HCEC 1CT (cell line): Measurements from ENCODE around the gene KRT74.

Experiments used
- DNase-seq: peaks from one replicate; pipeline ENCODE4 v3.0.0-alpha.2; 2017

Gene KRT74

GRCh38 chr12:52533686-52534470, 39.8 kb downstream of the KRT74 start:
- no peak for DNase-seq

DNA sequence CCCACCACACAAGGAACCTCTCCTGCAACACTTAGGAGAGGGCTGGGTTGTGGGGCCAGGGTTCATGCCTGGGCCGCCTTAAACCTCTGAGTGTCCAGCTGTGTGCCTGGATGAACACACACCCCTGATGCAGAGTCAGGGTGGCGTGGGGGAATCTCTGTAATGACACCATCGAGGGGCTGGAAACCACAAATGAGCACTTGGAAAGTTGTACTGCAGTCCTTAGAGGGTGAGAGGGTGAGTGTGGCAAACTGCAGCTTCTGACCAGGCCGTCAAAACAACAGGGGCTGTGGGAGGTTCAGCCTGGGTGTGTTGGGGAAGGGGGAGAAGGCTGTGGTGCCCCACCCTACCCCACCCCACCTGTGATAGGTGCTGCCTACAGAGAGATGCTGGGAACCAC, 41.0 kb downstream of the KRT74 start:
- no peak for DNase-seq

- DNase-seq: no peak
These were observed 41.9 kb downstream of the KRT74 start for GRCh38 chr12:52531566-52532300.

GRCh38 chr12:52530905-52531304, 42.7 kb downstream of the KRT74 start:
- no peak for DNase-seq

- no peak for DNase-seq
These were observed 43.3 kb downstream of the KRT74 start for GRCh38 chr12:52530366-52530765.

- DNase-seq: no peak
These were observed 43.8 kb downstream of the KRT74 start for GRCh38 chr12:52529846-52530245.

DNA sequence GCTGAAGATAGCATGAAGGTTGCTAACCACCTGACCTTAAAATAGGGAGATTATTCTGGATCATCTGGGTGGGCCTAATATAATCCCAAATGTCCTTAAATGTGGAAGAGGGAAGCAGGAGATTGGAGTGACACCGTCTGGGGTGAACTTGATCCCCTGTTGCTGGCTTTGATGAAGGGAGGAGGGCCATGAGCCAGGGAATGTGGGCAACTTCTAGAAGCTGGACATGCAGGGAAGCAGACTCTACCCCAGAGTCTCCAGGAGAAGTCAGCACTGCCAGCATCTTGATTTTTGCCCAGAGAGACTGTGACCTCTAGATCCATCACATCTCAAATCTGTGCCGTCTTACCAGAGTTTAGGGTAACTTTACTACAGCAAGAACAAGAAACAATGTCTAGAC, 44.2 kb downstream of the KRT74 start:
- no peak for DNase-seq

DNA sequence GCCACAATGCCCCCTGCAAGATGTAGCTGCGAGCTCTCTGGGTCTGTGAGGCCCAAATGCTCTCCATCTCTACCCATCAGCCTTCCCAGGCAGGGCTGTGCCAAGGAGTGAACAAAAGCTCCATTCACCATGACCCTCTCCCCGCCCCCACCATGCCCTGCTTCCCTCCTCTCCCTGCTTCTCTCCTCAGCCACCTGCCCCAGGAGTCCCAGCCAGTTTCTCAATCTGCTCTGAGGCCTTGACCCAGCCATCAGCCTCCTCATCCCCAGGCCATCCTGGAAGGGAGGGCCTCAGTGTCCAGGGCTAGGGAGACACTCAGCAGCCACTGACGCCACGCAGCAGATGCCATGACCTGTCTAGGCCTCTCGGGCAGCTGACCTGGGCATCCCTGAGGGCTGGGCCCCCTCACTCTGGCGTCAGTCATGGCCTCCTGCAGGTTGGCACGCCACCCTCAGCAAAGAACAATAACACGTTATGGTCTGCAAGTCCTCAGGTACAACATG, 45.0 kb downstream of the KRT74 start:
- no peak for DNase-seq

DNA sequence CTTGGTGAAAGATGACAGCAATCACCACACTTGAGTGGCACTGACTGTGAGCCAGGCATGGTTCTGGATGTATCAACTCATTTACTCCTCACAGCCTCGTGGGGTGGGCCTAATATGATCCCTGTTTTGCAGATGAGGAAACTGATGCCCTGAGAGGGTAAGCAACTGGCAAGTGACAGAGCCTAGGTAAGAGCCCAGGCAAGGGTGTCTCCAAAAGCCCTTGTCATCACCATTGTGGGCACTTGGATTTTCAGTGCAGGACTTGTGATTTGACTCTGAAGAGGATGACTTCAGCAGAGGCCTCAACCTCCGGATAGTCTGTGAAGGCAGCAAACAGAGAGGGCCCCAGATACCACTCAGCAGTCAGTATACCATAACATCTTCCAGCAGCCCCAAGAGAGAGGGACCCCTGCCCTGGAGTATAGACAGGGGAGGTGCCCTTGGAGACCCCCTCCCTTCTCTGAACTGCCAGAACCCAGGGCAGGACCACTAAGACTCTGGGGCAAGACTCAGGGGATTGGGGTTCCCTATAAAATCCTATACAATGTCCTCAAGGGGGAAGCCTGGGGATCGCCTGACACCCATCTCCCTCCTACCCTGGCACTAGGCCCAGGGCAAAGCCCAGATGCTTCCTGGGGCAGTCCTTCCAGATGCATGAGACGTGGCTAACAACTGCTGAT, 46.4 kb downstream of the KRT74 start:
- DNase-seq: no peak

GRCh38 chr12:52526511-52526951, 47.1 kb downstream of the KRT74 start:
- DNase-seq: no peak

DNA sequence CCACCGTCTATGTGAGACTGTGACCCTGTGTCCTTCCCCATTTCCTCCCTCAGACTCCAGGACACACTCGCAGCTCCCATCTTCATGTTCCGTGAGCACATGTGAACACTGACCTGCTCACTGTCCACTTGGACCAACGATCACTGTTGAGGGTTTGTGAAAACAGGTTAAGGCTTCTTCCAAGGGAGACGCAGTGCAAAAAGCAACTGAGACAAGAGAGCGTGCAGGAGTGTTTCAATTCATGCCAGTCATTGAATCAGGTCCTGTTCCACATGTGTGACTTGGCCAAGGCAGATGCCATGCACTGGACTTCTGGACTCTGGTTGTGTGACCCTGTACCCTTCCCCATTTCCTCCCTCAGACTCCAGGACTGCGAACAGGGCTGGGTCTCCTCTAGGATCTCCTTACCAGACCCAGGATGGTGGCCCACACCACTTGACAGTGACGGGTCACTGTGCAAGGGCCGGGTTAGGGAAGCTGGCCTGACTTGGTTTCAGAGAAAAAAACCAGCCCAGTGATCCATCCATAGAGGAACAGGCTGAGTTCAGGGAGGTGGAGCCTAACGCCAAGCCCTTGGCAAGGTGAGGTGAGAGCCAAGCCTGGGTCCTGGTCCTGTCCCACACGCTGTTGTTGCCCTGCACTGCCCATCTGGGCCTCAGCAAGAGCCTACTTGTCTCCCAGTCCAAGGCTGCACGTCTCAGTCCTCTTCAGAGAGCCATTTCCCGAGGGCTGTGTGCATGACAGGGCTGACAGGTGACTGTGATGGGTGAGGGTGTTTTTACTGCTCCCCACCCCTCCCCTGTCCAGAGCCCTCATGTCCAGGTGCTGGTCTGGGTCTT, 47.8 kb downstream of the KRT74 start:
- no peak for DNase-seq

DNA sequence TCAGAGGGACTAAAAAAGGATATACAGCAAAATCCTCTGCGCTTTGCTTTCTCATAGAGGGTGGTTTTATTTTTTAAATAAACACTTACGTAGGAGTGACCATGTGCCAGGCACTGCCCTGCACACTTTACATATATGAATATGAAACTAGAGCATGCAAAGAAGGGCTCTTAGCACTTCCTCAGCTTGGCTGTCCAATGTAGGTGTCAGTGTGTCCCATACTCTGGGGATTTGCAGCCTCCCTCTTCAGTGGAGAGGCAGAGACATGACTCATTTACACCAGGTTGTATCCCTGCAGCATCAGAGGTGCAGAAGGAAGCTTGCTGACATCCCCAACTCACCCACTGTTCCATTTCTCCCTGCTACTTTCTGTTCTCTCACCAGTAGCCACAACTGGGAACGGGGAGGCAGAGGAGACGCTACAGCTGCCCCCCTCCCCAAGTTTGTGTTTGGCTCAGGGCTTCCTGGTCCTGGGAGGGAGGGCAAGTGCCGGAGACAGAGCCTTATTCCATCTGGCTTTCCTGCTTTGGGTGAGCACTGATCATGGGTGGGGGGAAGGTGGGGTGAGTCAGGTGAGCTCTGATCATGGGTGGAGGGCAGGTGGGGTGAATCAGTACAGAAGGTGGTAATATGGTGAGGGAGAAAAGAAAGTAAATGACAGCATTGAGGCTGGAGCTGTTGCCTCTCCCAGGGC, 48.6 kb downstream of the KRT74 start:
- no peak for DNase-seq

DNA sequence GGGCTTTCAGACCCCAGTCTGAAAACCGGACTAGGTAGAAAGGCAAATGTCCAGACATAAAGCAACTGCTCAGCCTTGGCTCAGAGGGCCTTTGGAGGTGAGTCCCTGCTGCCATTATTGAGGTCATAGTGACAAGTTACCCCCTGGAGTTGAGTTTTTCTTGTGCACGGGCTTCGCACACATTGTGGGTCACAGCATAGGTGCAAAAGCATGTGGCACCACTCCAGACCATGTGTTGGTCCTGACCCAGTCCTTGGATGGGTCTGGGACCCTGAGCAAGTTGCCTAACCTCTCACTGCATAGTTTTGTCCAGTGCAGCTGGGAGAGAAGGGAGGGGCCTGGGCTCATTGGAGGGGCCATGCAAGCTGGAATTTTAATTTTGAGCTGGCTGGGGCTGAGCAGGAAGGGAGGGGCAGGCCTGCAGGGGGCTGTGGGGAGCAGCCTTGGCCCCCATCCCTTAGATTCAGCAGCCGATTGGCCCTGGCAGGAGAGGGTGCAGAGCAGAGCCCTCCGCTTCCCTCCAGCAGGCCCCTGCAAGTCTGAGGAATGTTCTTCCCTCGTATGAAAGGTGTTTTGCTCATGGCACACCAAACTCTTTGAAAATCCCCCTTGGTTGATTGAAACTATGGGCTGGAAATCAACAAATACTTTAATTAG, 49.3 kb downstream of the KRT74 start:
- no peak for DNase-seq

GRCh38 chr12:52523824-52524223, 49.8 kb downstream of the KRT74 start:
- DNase-seq: no peak

GRCh38 chr12:52522346-52523011, 51.2 kb downstream of the KRT74 start:
- no peak for DNase-seq

- DNase-seq: no peak
These were observed 51.9 kb downstream of the KRT74 start for GRCh38 chr12:52521568-52522266.

GRCh38 chr12:52521175-52521567, 52.5 kb downstream of the KRT74 start:
- no peak for DNase-seq

DNA sequence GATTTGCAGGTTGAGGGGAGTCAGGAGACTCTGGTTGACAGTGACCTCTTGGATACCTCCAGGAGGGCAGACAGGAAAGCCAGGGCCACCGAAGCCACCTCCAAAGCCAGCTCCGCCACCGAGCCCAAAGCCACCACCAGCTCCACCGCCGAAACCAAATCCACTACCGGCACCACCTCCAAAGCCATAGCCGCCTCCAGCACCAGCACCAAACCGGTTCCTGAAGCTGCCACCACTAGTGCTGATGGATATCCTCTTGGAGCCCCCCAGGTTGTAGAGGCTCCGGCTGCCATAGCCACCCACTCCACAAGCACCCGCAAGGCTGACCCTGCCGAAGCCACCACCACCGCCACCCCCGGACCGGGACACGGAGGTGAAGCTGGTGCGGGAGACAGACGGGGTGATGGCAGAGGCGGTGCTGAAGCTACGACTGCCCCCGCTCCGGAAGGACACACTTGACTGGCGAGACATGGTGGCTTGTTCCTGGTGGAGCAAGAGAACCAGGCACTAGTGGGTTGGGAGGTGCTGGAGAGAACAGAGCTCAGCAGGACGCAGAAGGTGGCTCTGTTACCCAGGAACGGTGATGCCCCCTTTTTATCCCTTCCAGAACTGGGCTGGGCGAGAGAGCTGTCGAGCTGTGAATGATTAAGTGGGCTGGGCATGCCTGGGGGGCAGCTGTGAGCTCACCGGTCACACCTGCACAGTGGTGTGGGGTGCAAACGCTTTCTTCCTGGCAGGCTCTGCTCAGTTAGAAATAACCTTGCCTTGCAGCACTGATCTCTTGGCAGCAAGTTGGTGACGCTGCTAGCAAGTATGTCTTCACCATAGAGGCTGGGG, 53.6 kb downstream of the KRT74 start, which contains the start of gene KRT5:
KRT5 (minus strand) TSS at position 569 of the 837 bp plus-strand sequence; CDS start at position 471, 98 bp downstream.
- DNase-seq: no peak

DNA sequence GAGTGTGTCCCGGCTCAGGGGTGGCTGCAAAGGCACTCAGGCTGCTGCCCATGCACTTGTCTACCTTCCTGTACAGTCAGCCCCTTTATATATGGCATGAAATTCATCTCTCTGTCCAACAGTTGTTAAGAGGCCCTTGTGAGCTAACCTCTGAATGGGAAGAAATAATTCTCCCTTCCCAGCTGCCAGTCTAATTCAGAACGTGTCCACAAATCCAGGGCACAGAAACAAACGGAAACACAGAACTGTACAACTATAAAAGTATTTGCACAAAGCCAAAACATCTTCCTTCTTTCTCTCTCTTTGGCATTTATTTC, 54.3 kb downstream of the KRT74 start:
- DNase-seq: no peak
